K562 (cell line): Measurements from ENCODE around the gene SPAG17. TPM values are rescaled to one million over a fixed set of nuclear protein-coding genes. Genes with fewer than 3 reads are reported as not detected.

Experiments
- CUX1 ChIP-seq: fragments of 200-800 bp; sonication (Bioruptor generic); IDR thresholded peaks from 2 replicates; pipeline ENCODE4 v1.6.1; 2016; ENCODE audit warnings: missing genetic modification characterization, missing compliant biosample characterization
- GTF2B ChIP-seq: IDR thresholded peaks from 2 replicates; pipeline ENCODE4 v1.6.1; 2011; ENCODE audit not compliant: insufficient read length; ENCODE audit errors: extremely low read depth
- GTF2F1 ChIP-seq: IDR thresholded peaks from 2 replicates; pipeline ENCODE4 v1.6.1; 2011; ENCODE audit warnings: low read depth, low read length, improper control_type of control experiment
- HMGXB4 ChIP-seq: sonication (generic); formaldehyde crosslinking; IDR thresholded peaks from 2 replicates; pipeline ENCODE4 v1.8.1; 2023; ENCODE audit warnings: mild to moderate bottlenecking, missing genetic modification reagents
- SMAD3 ChIP-seq: fragments of 450-650 bp; formaldehyde crosslinking; conservative IDR thresholded peaks from 2 replicates; pipeline ENCODE4 v1.4.0; 2020; ENCODE audit warnings: mild to moderate bottlenecking
- TBL1XR1 ChIP-seq, 2 experiments: IDR thresholded peaks; 2 replicates each; pipeline ENCODE4 v1.6.1; 2012; ENCODE audit warnings: improper control_type of control experiment in 2 of 2, low read length in 2 of 2, mild to moderate bottlenecking in 1 of 2
- UBTF ChIP-seq, 2 experiments: IDR thresholded peaks; 2 replicates each; pipeline ENCODE4 v1.6.1; 2012; ENCODE audit warnings: improper control_type of control experiment in 2 of 2, low read depth in 2 of 2, low read length in 2 of 2, borderline replicate concordance in 1 of 2
- WHSC1 ChIP-seq: IDR thresholded peaks from one replicate; pipeline ENCODE4 v1.6.1; 2012; ENCODE audit warnings: low read length, control low read depth, inconsistent platforms
- ZMIZ1 ChIP-seq, 2 experiments: fragments of 150-350 bp in 1 of 2; IDR thresholded peaks; 2 replicates each; pipeline ENCODE4 v1.6.1; 2012 to 2016; ENCODE audit warnings: low read depth in 2 of 2, low read length in 2 of 2, mild to moderate bottlenecking in 1 of 2, moderate library complexity in 1 of 2
- polyA plus RNA-seq, 8 experiments: library from polyadenylated mRNA; depleted of rRNA in 4 of 8; stranded (reverse) in 5 of 8; unstranded in 3 of 8; fragments of >200 nt; fragmentation: Nextera tagmentation in 2 of 8; fragmentation: Illumina TruSeq in 1 of 8; extraction: Ambion mirVana in 2 of 8; extraction: Trizol in 1 of 8; gene quantifications; 2 replicates each; pipeline versions ENCODE4 v1.2.1 to v1.2.3, GENCODE V29; 2011 to 2014; ENCODE audit warnings: inconsistent platforms in 1 of 8, missing spikeins in 1 of 8
- total RNA-seq, 7 experiments: library from RNA; depleted of rRNA in 6 of 7; stranded (reverse); fragments of >200 nt in 6 of 7; fragmentation: Illumina TruSeq in 2 of 7; extraction: Trizol in 2 of 7; gene quantifications; 2 replicates each; pipeline versions ENCODE4 v1.2.1 to v1.2.3, GENCODE V29; 2011 to 2021; ENCODE audit warnings: low replicate concordance in 1 of 7
- TF ChIP-seq, protein P1 (sequence below): sonication (generic); formaldehyde crosslinking; IDR thresholded peaks from 2 replicates; pipeline ENCODE4 v1.8.0; 2022; ENCODE audit warnings: missing genetic modification reagents, mild to moderate bottlenecking, moderate library complexity, borderline replicate concordance

Gene SPAG17
- total and polyA plus RNA-seq, 9 of the 15 experiments (the other 6 are each of a cell fraction or from before 2014, with no cell fraction given) = 0.07 to 2.1 (median 1.5) TPM

DNA sequence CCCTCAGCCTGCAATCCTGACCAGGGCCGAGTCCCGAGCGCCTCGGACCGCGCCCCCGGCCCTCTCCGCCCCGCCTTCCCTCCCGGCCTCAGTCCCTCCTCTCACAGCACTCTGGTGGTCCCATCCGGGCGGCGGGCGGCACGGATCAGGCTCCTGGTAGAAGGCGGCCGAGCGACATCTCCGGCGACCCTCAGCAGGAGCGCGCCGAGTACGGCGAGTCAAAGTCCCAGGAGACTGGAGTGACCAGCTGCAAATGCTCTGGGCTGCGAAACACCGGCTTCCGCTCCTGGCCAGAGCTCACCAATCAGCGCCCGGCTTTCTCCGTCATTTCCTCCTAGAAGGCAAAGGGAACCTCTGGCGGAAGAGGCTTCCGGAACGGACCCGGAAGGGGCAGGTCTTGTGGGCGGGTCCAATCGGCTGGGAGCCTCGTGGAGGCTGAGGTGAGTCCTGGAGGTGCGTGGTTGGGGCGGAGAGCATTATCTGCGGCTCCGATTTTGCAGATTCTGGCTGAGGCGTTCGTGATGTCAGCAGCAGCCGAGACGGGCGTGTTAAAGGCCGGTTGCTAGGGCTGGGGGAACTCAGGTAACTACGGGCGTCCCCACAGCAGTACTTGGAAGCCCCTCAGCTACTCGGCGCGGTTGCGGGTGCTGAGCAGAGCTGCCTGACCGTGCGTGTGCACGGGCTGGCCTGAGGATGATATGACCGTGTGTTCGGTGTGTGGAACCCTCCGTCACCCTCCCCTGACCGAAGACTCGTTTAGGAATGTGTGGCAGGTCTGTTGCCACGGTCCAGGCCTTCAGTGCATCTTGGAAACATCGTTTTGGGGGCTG, 255.5 kb downstream of the SPAG17 start, which contains the start of the genes GDAP2 and WDR3 (continued):
- TF ChIP-seq CUX1 (CRISPR knock-in tag) (no peak), WHSC1 (no peak), UBTF (IDR thresholded peaks at IDR 0.05; ENCODE audit: borderline replicate concordance in 1 of 2, low read depth in 2 of 2, low read length in 2 of 2) (peak; percentile 15 to 51; a peak in 2 of 4 replicates), ZMIZ1 (IDR thresholded peaks at IDR 0.05; ENCODE audit: low read depth in 2 of 2, low read length in 2 of 2) (no peak), TBL1XR1 (IDR thresholded peaks at IDR 0.05; ENCODE audit: low read length in 2 of 2) (0 out of 4 replicates have a peak, but pooled peaks of 1 of the 2 experiments have one; percentile 47), GTF2B (no peak), SMAD3 (CRISPR knock-in tag) (no peak), HMGXB4 (no peak), GTF2F1 (no peak)
- TF ChIP-seq, protein P1, sequence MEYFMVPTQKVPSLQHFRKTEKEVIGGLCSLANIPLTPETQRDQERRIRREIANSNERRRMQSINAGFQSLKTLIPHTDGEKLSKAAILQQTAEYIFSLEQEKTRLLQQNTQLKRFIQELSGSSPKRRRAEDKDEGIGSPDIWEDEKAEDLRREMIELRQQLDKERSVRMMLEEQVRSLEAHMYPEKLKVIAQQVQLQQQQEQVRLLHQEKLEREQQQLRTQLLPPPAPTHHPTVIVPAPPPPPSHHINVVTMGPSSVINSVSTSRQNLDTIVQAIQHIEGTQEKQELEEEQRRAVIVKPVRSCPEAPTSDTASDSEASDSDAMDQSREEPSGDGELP = peak; percentile 98
